Osteoblast (primary cell): ENCODE results near the gene CTAG1B. TPM values are rescaled to one million over a fixed set of nuclear protein-coding genes. Genes with fewer than 3 reads are reported as not detected.

ENCODE experiments used
- DNase-seq: peaks from one replicate; pipeline ENCODE4 v3.0.0; 2011; ENCODE audit warnings: low spot score, mixed read lengths; ENCODE audit not compliant: insufficient read length; ENCODE audit errors: missing footprints
- H2AFZ ChIP-seq: 2 replicates; pipeline ENCODE4 v1.6.0; 2011; ENCODE audit warnings: mild to moderate bottlenecking, low read length
- H3K27ac ChIP-seq: 2 replicates; pipeline ENCODE4 v1.5.1; 2011; ENCODE audit warnings: mild to moderate bottlenecking, low read depth, low read length, moderate library complexity
- H3K27me3 ChIP-seq: 2 replicates; pipeline ENCODE4 v1.6.0; 2012; ENCODE audit warnings: mild to moderate bottlenecking, control low read depth, inconsistent platforms, low read length, moderate library complexity; ENCODE audit not compliant: insufficient read depth
- H3K36me3 ChIP-seq: 2 replicates; pipeline ENCODE4 v1.5.1; 2011; ENCODE audit warnings: mild to moderate bottlenecking, low read length, control low read depth, moderate library complexity; ENCODE audit not compliant: insufficient read depth
- H3K4me1 ChIP-seq: 2 replicates; pipeline ENCODE4 v1.5.1; 2011; ENCODE audit warnings: mild to moderate bottlenecking, low read length, control low read depth, moderate library complexity; ENCODE audit not compliant: insufficient read depth
- H3K4me2 ChIP-seq: 2 replicates; pipeline ENCODE4 v1.6.0; 2011; ENCODE audit warnings: mild to moderate bottlenecking, low read length; ENCODE audit not compliant: insufficient read depth
- H3K4me3 ChIP-seq: fragments of 200-600 bp; sonication (generic); 3 replicates; pipeline ENCODE4 v1.5.1; 2012; ENCODE audit warnings: mild to moderate bottlenecking, low read length, inconsistent platforms; ENCODE audit not compliant: insufficient read depth
- H3K79me2 ChIP-seq: 2 replicates; pipeline ENCODE4 v1.6.0; 2012; ENCODE audit warnings: mild to moderate bottlenecking, low read length, control low read depth, inconsistent platforms; ENCODE audit not compliant: insufficient read depth
- H3K9me3 ChIP-seq: 2 replicates; pipeline ENCODE4 v1.5.1; 2011; ENCODE audit warnings: low read depth, low read length, control low read depth
- H4K20me1 ChIP-seq: 2 replicates; pipeline ENCODE4 v1.6.0; 2012; ENCODE audit warnings: mild to moderate bottlenecking, low read length, control low read depth; ENCODE audit not compliant: insufficient read depth
- total RNA-seq: library from RNA; depleted of rRNA; stranded (reverse); fragments of >200 nt; gene quantifications from 2 replicates; pipeline ENCODE4 v1.2.3, GENCODE V29; 2012
- TF ChIP-seq, protein P1 (sequence below): IDR thresholded peaks from 2 replicates; pipeline ENCODE4 v1.5.1; 2011; ENCODE audit warnings: mild to moderate bottlenecking, low read depth, low read length, moderate library complexity; ENCODE audit errors: extremely low read depth

CTAG1B gene
- total RNA-seq, 1 donor, result not detected

DNA sequence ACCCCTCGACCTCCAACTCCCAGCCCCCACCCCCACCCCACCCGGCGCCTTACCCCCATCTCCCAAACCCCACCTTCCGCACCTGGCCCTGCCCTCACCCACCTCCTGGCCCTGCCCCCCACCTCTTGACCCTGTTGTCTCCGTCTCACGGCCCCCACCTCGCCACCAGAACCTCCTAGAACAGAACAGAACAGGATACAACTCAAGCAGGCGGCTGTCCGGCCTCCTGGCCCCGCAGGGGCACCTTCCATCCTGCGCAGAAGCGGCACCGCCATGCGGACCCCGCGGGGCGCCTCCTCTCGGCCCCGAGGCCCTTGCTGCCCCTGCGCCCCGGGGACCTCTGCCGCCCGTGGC is 33.9 kb upstream of the CTAG1B start:
- DNase-seq, result no peak
- H3K4me1 ChIP-seq, result no peaks in the 10 kb centered on the region
- no peak overlapping the region for H2AFZ ChIP-seq
- TF ChIP-seq, protein P1, sequence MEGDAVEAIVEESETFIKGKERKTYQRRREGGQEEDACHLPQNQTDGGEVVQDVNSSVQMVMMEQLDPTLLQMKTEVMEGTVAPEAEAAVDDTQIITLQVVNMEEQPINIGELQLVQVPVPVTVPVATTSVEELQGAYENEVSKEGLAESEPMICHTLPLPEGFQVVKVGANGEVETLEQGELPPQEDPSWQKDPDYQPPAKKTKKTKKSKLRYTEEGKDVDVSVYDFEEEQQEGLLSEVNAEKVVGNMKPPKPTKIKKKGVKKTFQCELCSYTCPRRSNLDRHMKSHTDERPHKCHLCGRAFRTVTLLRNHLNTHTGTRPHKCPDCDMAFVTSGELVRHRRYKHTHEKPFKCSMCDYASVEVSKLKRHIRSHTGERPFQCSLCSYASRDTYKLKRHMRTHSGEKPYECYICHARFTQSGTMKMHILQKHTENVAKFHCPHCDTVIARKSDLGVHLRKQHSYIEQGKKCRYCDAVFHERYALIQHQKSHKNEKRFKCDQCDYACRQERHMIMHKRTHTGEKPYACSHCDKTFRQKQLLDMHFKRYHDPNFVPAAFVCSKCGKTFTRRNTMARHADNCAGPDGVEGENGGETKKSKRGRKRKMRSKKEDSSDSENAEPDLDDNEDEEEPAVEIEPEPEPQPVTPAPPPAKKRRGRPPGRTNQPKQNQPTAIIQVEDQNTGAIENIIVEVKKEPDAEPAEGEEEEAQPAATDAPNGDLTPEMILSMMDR, result no peak
- no peak overlapping the region for H3K4me3 ChIP-seq
- no peaks in the 10 kb centered on the region for H4K20me1 ChIP-seq
- H3K27ac ChIP-seq, result no peak overlapping the region
- H3K79me2 ChIP-seq, result no peaks in the 10 kb centered on the region
- H3K4me2 ChIP-seq, result no peak overlapping the region
- no peaks in the 10 kb centered on the region for H3K27me3 ChIP-seq
- H3K36me3 ChIP-seq, result no peaks in the 10 kb centered on the region
- no peaks in the 10 kb centered on the region for H3K9me3 ChIP-seq

DNA sequence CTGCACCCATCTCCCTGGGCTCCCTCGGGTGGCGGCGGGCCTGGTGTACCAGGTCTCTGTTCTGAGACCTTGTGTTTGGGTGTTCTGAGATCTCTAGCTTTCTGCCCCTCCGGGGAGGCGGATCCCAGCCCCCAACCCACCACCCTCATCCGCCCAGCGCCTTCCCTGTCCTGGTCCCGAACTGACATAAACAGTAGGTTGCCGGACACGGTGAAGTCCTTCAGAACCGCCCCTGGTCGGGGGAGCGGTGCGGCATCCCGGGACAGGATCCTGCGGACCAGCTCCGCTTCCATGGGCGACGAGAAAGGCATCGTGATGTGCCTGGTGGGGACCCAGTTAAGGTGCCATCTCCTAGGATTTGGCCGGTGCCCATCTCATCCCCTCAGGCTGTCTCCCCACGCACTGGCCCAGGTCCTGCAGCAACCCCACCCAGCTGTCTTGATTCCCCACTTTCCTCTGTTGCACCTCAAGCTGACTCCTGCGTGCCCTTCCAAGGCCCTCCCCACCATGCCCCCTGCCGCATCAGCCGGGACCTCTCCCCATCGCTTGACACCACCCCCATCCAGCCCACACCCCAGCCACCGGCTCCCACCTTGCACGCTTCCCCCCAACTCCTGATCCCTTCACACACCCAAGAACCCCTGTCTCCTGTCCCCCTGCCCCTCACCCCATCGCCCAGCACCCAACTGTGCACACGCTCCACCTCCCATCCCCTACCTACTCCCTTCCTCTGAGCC is 33.4 kb upstream of the CTAG1B start:
- Histone ChIP-seq H3K36me3 (no peaks in the 10 kb centered on the region), H3K79me2 (no peaks in the 10 kb centered on the region), H3K4me2 (no peak overlapping the region), H2AFZ (no peak overlapping the region), H3K9me3 (no peaks in the 10 kb centered on the region), H3K4me1 (no peaks in the 10 kb centered on the region), H4K20me1 (no peaks in the 10 kb centered on the region), H3K4me3 (no peak overlapping the region), H3K27ac (no peak overlapping the region), H3K27me3 (no peaks in the 10 kb centered on the region)
- TF ChIP-seq, protein P1, result no peak
- DNase-seq, result peak; percentile 77

- no peaks in the 10 kb centered on the region for H4K20me1 ChIP-seq
- no peaks in the 10 kb centered on the region for H3K27me3 ChIP-seq
- no peaks in the 10 kb centered on the region for H3K4me1 ChIP-seq
- H3K27ac ChIP-seq, result no peak overlapping the region
- H2AFZ ChIP-seq, result no peak overlapping the region
- no peak for DNase-seq
- TF ChIP-seq, protein P1, result no peak
- H3K4me2 ChIP-seq, result no peak overlapping the region
- no peaks in the 10 kb centered on the region for H3K9me3 ChIP-seq
- H3K36me3 ChIP-seq, result no peaks in the 10 kb centered on the region
- no peak overlapping the region for H3K4me3 ChIP-seq
- no peaks in the 10 kb centered on the region for H3K79me2 ChIP-seq
Measured at GRCh38 chrX:154650221-154650510, 31.1 kb upstream of the CTAG1B start.

DNA sequence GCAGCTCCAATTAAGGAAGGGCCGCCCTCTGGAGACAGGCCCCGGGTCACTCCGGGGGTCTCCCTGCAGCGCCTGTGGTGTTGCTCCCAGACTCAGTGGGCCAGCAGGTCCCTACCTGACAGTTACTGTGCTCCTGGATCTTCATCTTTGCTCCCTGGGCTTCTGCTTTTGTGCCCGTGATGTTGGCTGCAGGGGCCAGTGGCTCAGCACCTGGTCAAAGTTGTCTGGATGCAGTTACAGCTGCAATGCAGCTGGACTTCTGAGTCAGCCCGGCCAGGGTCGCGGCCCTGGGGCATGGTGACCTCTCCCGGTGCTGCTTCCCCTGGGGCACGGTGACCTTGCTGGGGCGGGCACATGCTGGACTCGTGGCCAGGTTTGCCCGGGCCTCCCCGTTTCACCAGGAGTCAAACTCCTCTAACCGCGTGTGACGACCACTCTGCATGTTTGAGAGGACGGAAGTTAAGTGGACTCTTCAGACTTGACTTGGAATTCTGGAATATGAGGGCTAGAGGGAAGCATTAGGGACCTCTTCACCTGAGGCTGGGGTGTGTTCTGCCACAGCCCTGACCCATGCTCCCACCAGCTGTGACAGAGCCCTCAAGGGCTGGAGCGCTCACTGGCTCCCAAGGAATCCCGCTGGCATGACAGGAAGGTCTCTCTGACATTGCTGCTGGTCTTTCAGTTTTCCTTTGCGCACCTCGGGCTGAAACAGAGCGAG is 30.6 kb upstream of the CTAG1B start:
- no peaks in the 10 kb centered on the region for H4K20me1 ChIP-seq
- TF ChIP-seq, protein P1, result no peak
- no peak overlapping the region for H3K4me2 ChIP-seq
- H3K36me3 ChIP-seq, result no peaks in the 10 kb centered on the region
- no peaks in the 10 kb centered on the region for H3K4me1 ChIP-seq
- no peaks in the 10 kb centered on the region for H3K79me2 ChIP-seq
- DNase-seq, result peak; percentile 84
- H3K9me3 ChIP-seq, result no peaks in the 10 kb centered on the region
- no peaks in the 10 kb centered on the region for H3K27me3 ChIP-seq
- no peak overlapping the region for H3K27ac ChIP-seq
- no peak overlapping the region for H2AFZ ChIP-seq
- H3K4me3 ChIP-seq, result no peak overlapping the region
